HepG2 (cell line): ENCODE measurements around the gene RUNX3. TPM values are rescaled to one million over a fixed set of nuclear protein-coding genes. Genes with fewer than 3 reads are reported as not detected.
A peak's percentile ranks its signal among the peaks of the same experiment; 100 is the strongest.

Experiments
- CBX2 ChIP-seq, 2 experiments: fragments of 200-600 bp in 1 of 2; sonication (generic); formaldehyde crosslinking in 1 of 2; IDR thresholded peaks; 2 replicates each; pipeline versions ENCODE4 v1.7.0 to v1.8.1; 2018 to 2022; ENCODE audit warnings: low read depth in 2 of 2, low read length in 1 of 2, mild to moderate bottlenecking in 1 of 2, missing genetic modification reagents in 1 of 2
- KLF16 ChIP-seq, 2 experiments: sonication (generic) in 1 of 2; formaldehyde crosslinking in 1 of 2; IDR thresholded peaks; 2 replicates each; pipeline versions ENCODE4 v1.6.1 to v1.8.0; 2016 to 2023; ENCODE audit warnings: missing genetic modification reagents in 2 of 2, missing compliant biosample characterization in 1 of 2
- NFATC3 ChIP-seq: sonication (generic); formaldehyde crosslinking; IDR thresholded peaks from 2 replicates; pipeline ENCODE4 v1.5.1; 2020; ENCODE audit warnings: mild to moderate bottlenecking, missing genetic modification reagents
- NFIC ChIP-seq: IDR thresholded peaks from 2 replicates; pipeline ENCODE4 v1.6.1; 2012; ENCODE audit warnings: mild to moderate bottlenecking, low read length, inconsistent platforms
- SALL2 ChIP-seq: sonication (generic); formaldehyde crosslinking; IDR thresholded peaks from 2 replicates; pipeline ENCODE4 v1.8.1; 2023; ENCODE audit warnings: mild to moderate bottlenecking, missing genetic modification reagents, inconsistent platforms
- SKI ChIP-seq: fragments of 450-650 bp; IDR thresholded peaks from one replicate; pipeline ENCODE4 v1.6.1; 2018; ENCODE audit warnings: mild to moderate bottlenecking; ENCODE audit not compliant: partially characterized antibody
- SP4 ChIP-seq: sonication (generic); formaldehyde crosslinking; IDR thresholded peaks from 2 replicates; pipeline ENCODE4 v1.8.1; 2023; ENCODE audit warnings: mild to moderate bottlenecking, missing genetic modification reagents
- SPEN ChIP-seq: sonication (generic); formaldehyde crosslinking; IDR thresholded peaks from 2 replicates; pipeline ENCODE4 v1.5.1; 2020; ENCODE audit warnings: low read depth, mild to moderate bottlenecking, missing genetic modification reagents
- ZMAT3 ChIP-seq: sonication (generic); formaldehyde crosslinking; conservative IDR thresholded peaks from 2 replicates; pipeline ENCODE4 v1.7.0; 2021; ENCODE audit warnings: missing genetic modification reagents
- polyA plus RNA-seq, 8 experiments: library from polyadenylated mRNA; depleted of rRNA in 3 of 8; stranded (reverse) in 7 of 8; unstranded in 1 of 8; fragments of >200 nt; fragmentation: Illumina TruSeq in 4 of 8; extraction: Trizol in 4 of 8; gene quantifications; 2 replicates each; pipeline versions ENCODE4 v1.2.1 to v1.2.3, GENCODE V29; 2011 to 2016; ENCODE audit warnings: low read depth in 4 of 8, missing spikeins in 1 of 8, mixed read lengths in 1 of 8; ENCODE audit not compliant: insufficient read depth in 1 of 8
- total RNA-seq, 5 experiments: library from RNA; depleted of rRNA; stranded (reverse); fragments of >200 nt; fragmentation: Illumina TruSeq; extraction: Trizol; gene quantifications; 2 replicates each; pipeline ENCODE4 v1.2.3, GENCODE V29; 2016; ENCODE audit warnings: low read depth in 1 of 5
- TF ChIP-seq, protein P1 (sequence below): sonication (generic); formaldehyde crosslinking; IDR thresholded peaks from 2 replicates; pipeline ENCODE4 v1.9.0; 2022; ENCODE audit warnings: missing genetic modification reagents, mild to moderate bottlenecking, borderline replicate concordance
- TF ChIP-seq, protein P2 (sequence below): fragments of 450-650 bp; IDR thresholded peaks from 2 replicates; pipeline ENCODE4 v1.6.1; 2017; ENCODE audit warnings: mild to moderate bottlenecking
- TF ChIP-seq, protein P3 (sequence below): sonication (generic); formaldehyde crosslinking; IDR thresholded peaks from 2 replicates; pipeline ENCODE4 v1.4.0; 2020; ENCODE audit warnings: missing genetic modification reagents, mild to moderate bottlenecking, borderline replicate concordance
- TF ChIP-seq, protein P4 (sequence below): sonication (generic); formaldehyde crosslinking; IDR thresholded peaks from 2 replicates; pipeline ENCODE4 v1.4.0; 2020; ENCODE audit warnings: missing genetic modification reagents
- TF ChIP-seq, protein P5 (sequence below): sonication (generic); formaldehyde crosslinking; IDR thresholded peaks from 2 replicates; pipeline ENCODE4 v1.5.1; 2020; ENCODE audit warnings: mild to moderate bottlenecking, missing genetic modification reagents, moderate library complexity

RUNX3 gene
- total and polyA plus RNA-seq, 2 of the 13 experiments (the other 11 are each of a cell fraction or from before 2014, with no cell fraction given): 0.04 to 0.22 TPM

DNA sequence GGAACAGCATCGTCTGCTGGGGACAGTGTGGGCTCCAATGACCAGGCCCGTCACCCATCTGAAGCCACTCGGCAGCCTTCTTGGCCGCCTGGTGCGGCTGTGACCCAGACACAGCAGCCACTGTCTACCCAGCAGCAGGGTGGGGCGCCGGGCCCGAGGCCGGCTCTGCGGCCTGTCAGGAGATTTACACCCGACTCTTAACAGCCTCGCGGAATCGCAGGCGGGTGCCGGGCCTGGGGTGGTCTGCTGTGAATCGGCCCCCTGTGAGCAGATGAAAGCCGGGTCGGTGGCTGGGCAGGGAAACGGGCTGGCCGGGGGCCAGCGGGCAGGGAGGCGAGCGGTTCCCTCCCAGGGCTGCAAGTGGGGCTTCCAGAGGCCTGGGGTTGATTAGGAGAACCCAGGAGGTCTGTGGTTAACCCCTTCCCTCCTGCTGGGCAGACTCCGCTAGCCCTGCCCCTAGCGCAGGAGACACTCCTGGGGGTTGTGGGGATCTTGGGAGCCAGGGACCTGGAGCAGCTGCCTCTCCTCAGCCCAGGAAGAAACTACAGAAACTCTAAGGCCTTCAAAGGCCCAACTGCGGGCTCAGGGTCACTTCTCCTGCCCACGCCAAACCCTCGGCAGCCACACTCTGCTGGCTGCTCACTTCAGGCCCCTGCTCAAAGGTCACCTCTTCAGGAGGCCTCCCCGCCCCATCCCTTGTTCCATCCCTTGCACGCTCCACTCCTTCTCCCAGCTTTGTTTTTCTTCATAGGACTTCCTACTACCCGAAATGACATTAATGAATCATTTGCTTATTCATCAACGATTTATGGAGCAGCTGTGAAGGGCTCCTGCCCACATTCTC is 15.6 kb downstream of the RUNX3 start (continued):
- TF ChIP-seq SPEN (CRISPR knock-in tag) (no peak; the same call in 1 of the 2 replicates), NFIC (no peak), NFATC3 (CRISPR knock-in tag) (no peak), SKI (no peak), SALL2 (CRISPR knock-in tag) (no peak), SP4 (CRISPR knock-in tag) (no peak), ZMAT3 (CRISPR knock-in tag) (no peak), KLF16 (CRISPR knock-in tag; IDR thresholded peaks at IDR 0.05) (0 out of 4 replicates have a peak, but pooled peaks of 1 of the 2 experiments have one; percentile 8), CBX2 (IDR thresholded peaks at IDR 0.05; ENCODE audit: low read depth, low read length) (no peak), CBX2 (CRISPR knock-in tag; IDR thresholded peaks at IDR 0.05; ENCODE audit: low read depth) (no peak)
- TF ChIP-seq, protein P1, sequence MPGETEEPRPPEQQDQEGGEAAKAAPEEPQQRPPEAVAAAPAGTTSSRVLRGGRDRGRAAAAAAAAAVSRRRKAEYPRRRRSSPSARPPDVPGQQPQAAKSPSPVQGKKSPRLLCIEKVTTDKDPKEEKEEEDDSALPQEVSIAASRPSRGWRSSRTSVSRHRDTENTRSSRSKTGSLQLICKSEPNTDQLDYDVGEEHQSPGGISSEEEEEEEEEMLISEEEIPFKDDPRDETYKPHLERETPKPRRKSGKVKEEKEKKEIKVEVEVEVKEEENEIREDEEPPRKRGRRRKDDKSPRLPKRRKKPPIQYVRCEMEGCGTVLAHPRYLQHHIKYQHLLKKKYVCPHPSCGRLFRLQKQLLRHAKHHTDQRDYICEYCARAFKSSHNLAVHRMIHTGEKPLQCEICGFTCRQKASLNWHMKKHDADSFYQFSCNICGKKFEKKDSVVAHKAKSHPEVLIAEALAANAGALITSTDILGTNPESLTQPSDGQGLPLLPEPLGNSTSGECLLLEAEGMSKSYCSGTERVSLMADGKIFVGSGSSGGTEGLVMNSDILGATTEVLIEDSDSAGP (CRISPR knock-in tag): peak; percentile 36; the same call in 1 of the 2 replicates
- TF ChIP-seq, protein P2, sequence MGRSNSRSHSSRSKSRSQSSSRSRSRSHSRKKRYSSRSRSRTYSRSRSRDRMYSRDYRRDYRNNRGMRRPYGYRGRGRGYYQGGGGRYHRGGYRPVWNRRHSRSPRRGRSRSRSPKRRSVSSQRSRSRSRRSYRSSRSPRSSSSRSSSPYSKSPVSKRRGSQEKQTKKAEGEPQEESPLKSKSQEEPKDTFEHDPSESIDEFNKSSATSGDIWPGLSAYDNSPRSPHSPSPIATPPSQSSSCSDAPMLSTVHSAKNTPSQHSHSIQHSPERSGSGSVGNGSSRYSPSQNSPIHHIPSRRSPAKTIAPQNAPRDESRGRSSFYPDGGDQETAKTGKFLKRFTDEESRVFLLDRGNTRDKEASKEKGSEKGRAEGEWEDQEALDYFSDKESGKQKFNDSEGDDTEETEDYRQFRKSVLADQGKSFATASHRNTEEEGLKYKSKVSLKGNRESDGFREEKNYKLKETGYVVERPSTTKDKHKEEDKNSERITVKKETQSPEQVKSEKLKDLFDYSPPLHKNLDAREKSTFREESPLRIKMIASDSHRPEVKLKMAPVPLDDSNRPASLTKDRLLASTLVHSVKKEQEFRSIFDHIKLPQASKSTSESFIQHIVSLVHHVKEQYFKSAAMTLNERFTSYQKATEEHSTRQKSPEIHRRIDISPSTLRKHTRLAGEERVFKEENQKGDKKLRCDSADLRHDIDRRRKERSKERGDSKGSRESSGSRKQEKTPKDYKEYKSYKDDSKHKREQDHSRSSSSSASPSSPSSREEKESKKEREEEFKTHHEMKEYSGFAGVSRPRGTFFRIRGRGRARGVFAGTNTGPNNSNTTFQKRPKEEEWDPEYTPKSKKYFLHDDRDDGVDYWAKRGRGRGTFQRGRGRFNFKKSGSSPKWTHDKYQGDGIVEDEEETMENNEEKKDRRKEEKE: no peak
- TF ChIP-seq, protein P3, sequence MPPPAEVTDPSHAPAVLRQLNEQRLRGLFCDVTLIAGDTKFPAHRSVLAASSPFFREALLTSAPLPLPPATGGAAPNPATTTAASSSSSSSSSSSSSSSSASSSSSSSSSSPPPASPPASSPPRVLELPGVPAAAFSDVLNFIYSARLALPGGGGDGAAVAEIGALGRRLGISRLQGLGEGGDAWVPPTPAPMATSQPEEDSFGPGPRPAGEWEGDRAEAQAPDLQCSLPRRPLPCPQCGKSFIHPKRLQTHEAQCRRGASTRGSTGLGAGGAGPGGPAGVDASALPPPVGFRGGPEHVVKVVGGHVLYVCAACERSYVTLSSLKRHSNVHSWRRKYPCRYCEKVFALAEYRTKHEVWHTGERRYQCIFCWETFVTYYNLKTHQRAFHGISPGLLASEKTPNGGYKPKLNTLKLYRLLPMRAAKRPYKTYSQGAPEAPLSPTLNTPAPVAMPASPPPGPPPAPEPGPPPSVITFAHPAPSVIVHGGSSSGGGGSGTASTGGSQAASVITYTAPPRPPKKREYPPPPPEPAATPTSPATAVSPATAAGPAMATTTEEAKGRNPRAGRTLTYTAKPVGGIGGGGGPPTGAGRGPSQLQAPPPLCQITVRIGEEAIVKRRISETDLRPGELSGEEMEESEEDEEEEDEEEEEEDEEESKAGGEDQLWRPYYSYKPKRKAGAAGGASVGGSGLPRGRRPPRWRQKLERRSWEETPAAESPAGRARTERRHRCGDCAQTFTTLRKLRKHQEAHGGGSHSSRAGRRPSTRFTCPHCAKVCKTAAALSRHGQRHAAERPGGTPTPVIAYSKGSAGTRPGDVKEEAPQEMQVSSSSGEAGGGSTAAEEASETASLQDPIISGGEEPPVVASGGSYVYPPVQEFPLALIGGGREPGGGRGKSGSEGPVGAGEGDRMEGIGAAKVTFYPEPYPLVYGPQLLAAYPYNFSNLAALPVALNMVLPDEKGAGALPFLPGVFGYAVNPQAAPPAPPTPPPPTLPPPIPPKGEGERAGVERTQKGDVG: no peak
- TF ChIP-seq, protein P4, sequence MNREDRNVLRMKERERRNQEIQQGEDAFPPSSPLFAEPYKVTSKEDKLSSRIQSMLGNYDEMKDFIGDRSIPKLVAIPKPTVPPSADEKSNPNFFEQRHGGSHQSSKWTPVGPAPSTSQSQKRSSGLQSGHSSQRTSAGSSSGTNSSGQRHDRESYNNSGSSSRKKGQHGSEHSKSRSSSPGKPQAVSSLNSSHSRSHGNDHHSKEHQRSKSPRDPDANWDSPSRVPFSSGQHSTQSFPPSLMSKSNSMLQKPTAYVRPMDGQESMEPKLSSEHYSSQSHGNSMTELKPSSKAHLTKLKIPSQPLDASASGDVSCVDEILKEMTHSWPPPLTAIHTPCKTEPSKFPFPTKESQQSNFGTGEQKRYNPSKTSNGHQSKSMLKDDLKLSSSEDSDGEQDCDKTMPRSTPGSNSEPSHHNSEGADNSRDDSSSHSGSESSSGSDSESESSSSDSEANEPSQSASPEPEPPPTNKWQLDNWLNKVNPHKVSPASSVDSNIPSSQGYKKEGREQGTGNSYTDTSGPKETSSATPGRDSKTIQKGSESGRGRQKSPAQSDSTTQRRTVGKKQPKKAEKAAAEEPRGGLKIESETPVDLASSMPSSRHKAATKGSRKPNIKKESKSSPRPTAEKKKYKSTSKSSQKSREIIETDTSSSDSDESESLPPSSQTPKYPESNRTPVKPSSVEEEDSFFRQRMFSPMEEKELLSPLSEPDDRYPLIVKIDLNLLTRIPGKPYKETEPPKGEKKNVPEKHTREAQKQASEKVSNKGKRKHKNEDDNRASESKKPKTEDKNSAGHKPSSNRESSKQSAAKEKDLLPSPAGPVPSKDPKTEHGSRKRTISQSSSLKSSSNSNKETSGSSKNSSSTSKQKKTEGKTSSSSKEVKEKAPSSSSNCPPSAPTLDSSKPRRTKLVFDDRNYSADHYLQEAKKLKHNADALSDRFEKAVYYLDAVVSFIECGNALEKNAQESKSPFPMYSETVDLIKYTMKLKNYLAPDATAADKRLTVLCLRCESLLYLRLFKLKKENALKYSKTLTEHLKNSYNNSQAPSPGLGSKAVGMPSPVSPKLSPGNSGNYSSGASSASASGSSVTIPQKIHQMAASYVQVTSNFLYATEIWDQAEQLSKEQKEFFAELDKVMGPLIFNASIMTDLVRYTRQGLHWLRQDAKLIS (CRISPR knock-in tag): no peak
- TF ChIP-seq, protein P5, sequence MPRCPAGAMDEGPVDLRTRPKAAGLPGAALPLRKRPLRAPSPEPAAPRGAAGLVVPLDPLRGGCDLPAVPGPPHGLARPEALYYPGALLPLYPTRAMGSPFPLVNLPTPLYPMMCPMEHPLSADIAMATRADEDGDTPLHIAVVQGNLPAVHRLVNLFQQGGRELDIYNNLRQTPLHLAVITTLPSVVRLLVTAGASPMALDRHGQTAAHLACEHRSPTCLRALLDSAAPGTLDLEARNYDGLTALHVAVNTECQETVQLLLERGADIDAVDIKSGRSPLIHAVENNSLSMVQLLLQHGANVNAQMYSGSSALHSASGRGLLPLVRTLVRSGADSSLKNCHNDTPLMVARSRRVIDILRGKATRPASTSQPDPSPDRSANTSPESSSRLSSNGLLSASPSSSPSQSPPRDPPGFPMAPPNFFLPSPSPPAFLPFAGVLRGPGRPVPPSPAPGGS (CRISPR knock-in tag): no peak
